Endothelial cell of umbilical vein (primary cell): Measurements from ENCODE around the gene CATSPER3. TPM values are rescaled to one million over a fixed set of nuclear protein-coding genes. Genes with fewer than 3 reads are reported as not detected.

ENCODE experiments used
- BruUV-seq: library from RNA; stranded (reverse); fragments of 400-500 nt; replicated peaks from 2 replicates; lab custom pipeline; 2021; lab: Mats Ljungman, UMichigan
- CTCF ChIA-PET: fragments of 300-600, 350-600 bp; sonication (Branson Sonifier 250); formaldehyde crosslinking; loops from one replicate; lab custom pipeline; 2021; ENCODE audit warnings: antibody characterized with exemption, inconsistent platforms; lab: Charles Lee
- POLR2A ChIA-PET: fragments of 300-600, 350-600 bp; sonication (Branson Sonifier 250); formaldehyde crosslinking; loops from one replicate; lab custom pipeline; 2021; ENCODE audit warnings: antibody characterized with exemption, inconsistent platforms; lab: Charles Lee
- DNase-seq: peaks from one replicate; pipeline ENCODE4 v3.0.0-alpha.2; 2011; ENCODE audit warnings: low read depth, low spot score
- FAIRE-seq: peaks from 2 replicates; lab custom pipeline; 2011; peaks lifted over from hg19 to GRCh38; lab: Jason Lieb, UNC
- H2AFZ ChIP-seq: 2 replicates; pipeline ENCODE4 v1.6.0; 2012; ENCODE audit warnings: low read depth, low read length, control low read depth, inconsistent platforms
- H3K27ac ChIP-seq: 2 replicates; pipeline ENCODE4 v1.5.1; 2011; ENCODE audit warnings: low read depth, mild to moderate bottlenecking, control low read depth, low read length, moderate library complexity; ENCODE audit not compliant: insufficient read depth
- H3K27me3 ChIP-seq, 2 experiments: 2 replicates each; pipeline versions ENCODE4 v1.6.0 to v1.6.1; 2011; ENCODE audit warnings: low read length in 2 of 2, mixed read lengths in 1 of 2; ENCODE audit not compliant: control insufficient read depth in 2 of 2, insufficient read depth in 2 of 2
- H3K36me3 ChIP-seq, 2 experiments: 2 replicates in 1 of 2; 3 replicates in 1 of 2; pipeline ENCODE4 v1.5.1; 2011; ENCODE audit warnings: low read length in 2 of 2, mild to moderate bottlenecking in 1 of 2, moderate library complexity in 1 of 2; ENCODE audit not compliant: control insufficient read depth in 2 of 2, insufficient read depth in 2 of 2; ENCODE audit errors: extremely low read depth in 1 of 2
- H3K4me1 ChIP-seq: 3 replicates; pipeline ENCODE4 v1.5.1; 2011; ENCODE audit warnings: mild to moderate bottlenecking, low read length; ENCODE audit not compliant: control insufficient read depth, insufficient read depth; ENCODE audit errors: extremely low read depth
- H3K4me2 ChIP-seq: 2 replicates; pipeline ENCODE4 v1.6.1; 2011; ENCODE audit warnings: low read length, control low read depth, mixed read lengths; ENCODE audit not compliant: insufficient read depth
- H3K4me3 ChIP-seq, 3 experiments: fragments of 200-600 bp in 1 of 3; sonication (generic), shearing (Covaris generic) in 1 of 3; replicated peaks in 1 of 3; 2 replicates each; pipeline ENCODE4 v1.5.1; 2011 to 2016; ENCODE audit warnings: control low read depth in 3 of 3, low read length in 3 of 3, mild to moderate bottlenecking in 2 of 3, inconsistent platforms in 1 of 3, low read depth in 1 of 3, moderate library complexity in 1 of 3; ENCODE audit not compliant: insufficient read depth in 1 of 3
- H3K79me2 ChIP-seq: 2 replicates; pipeline ENCODE4 v1.6.0; 2012; ENCODE audit warnings: low read length, inconsistent platforms; ENCODE audit not compliant: control insufficient read depth, insufficient read depth
- H3K9ac ChIP-seq: replicated peaks from 2 replicates; pipeline ENCODE3; 2011; ENCODE audit warnings: low read length, control low read depth; ENCODE audit not compliant: insufficient read depth; ENCODE audit errors: extremely low read depth
- H3K9me1 ChIP-seq: replicated peaks from 3 replicates; pipeline ENCODE4 v1.6.0; 2011; ENCODE audit warnings: mild to moderate bottlenecking, low read length; ENCODE audit not compliant: control insufficient read depth, insufficient read depth; ENCODE audit errors: extremely low read depth
- H3K9me3 ChIP-seq: replicated peaks from 2 replicates; pipeline ENCODE4 v1.5.1; 2012; ENCODE audit warnings: low read length, inconsistent platforms; ENCODE audit not compliant: control insufficient read depth, insufficient read depth
- H4K20me1 ChIP-seq: replicated peaks from 2 replicates; pipeline ENCODE3; 2011; ENCODE audit warnings: mild to moderate bottlenecking, low read length; ENCODE audit not compliant: control insufficient read depth, insufficient read depth; ENCODE audit errors: extremely low read depth
- EZH2 ChIP-seq: IDR thresholded peaks from 2 replicates; pipeline ENCODE4 v1.6.1; 2012; ENCODE audit warnings: borderline replicate concordance, low read depth, mild to moderate bottlenecking, moderate library complexity, low read length, inconsistent platforms; ENCODE audit not compliant: severe bottlenecking
- FOS ChIP-seq: IDR thresholded peaks from 2 replicates; pipeline ENCODE4 v1.6.1; 2011; ENCODE audit warnings: mild to moderate bottlenecking, low read length, moderate library complexity, borderline replicate concordance; ENCODE audit not compliant: insufficient read depth
- GATA2 ChIP-seq: IDR thresholded peaks from 2 replicates; pipeline ENCODE4 v1.7.0; 2011; ENCODE audit warnings: low read depth, mild to moderate bottlenecking, moderate library complexity, mixed read lengths, low read length; ENCODE audit not compliant: insufficient read length, insufficient read depth
- JUN ChIP-seq: IDR thresholded peaks from 2 replicates; pipeline ENCODE4 v1.6.1; 2011; ENCODE audit warnings: borderline replicate concordance, low read depth; ENCODE audit not compliant: insufficient read length, insufficient read depth
- MAX ChIP-seq: IDR thresholded peaks from 2 replicates; pipeline ENCODE4 v1.6.1; 2011; ENCODE audit not compliant: insufficient read depth, insufficient read length
- MYC ChIP-seq: IDR thresholded peaks from one replicate; pipeline ENCODE4 v1.6.1; 2011; ENCODE audit warnings: mild to moderate bottlenecking, low read depth, low read length
- POLR2A ChIP-seq: IDR thresholded peaks from 2 replicates; pipeline ENCODE4 v1.6.1; 2012; ENCODE audit warnings: low read depth, mild to moderate bottlenecking, control low read depth, low read length
- POLR2AphosphoS5 ChIP-seq: IDR thresholded peaks from 2 replicates; pipeline ENCODE4 v1.6.1; 2012; ENCODE audit warnings: low read depth, mild to moderate bottlenecking, control low read depth, low read length, moderate library complexity; ENCODE audit not compliant: insufficient read depth
- dilution Hi-C: fragments of 300-500 bp; cut with MboI; formaldehyde crosslinking; loops from one replicate; pipeline ENCODE4 v1.15.0; 2019; ENCODE audit warnings: low sequenced_read_pairs; ENCODE audit not compliant: extremely low pct_ligation_motif_present
- intact Hi-C: fragments of 100-400 bp; cut with micrococcal nuclease; formaldehyde crosslinking; loops from one replicate; pipeline ENCODE4 v1.10.0; 2022
- polyA plus RNA-seq, 4 experiments: library from polyadenylated mRNA; depleted of rRNA in 3 of 4; stranded (reverse) in 3 of 4; unstranded in 1 of 4; fragments of >200 nt; gene quantifications; 2 replicates each; pipeline versions ENCODE4 v1.2.1 to v1.2.3, GENCODE V29; 2011 to 2012; ENCODE audit warnings: missing spikeins in 1 of 4
- total RNA-seq: library from RNA; stranded (reverse); gene quantifications from 2 replicates; pipeline ENCODE4 v1.2.3, GENCODE V29; 2021
- TF ChIP-seq, protein P1 (sequence below), 2 donors: IDR thresholded peaks; 1 replicate in 1 of 2; 2 replicates in 1 of 2; pipeline ENCODE4 v1.5.1; 2011; ENCODE audit warnings: low read length in 2 of 2, mild to moderate bottlenecking in 2 of 2, moderate library complexity in 2 of 2, control low read depth in 1 of 2, inconsistent platforms in 1 of 2, low read depth in 1 of 2; ENCODE audit not compliant: insufficient read depth in 1 of 2; ENCODE audit errors: extremely low read depth in 1 of 2

CATSPER3 gene
- total and polyA plus RNA-seq, 2 donors (not counting 3 experiments of a cell fraction or from before 2014, with no cell fraction given), result 0.43 to 0.71 TPM

- dilution Hi-C loops, result no loop called here
- FAIRE-seq, result no peak
Observed at GRCh38 chr5:135046661-135047346, 79.1 kb downstream of the CATSPER3 start.

More at GRCh38 chr5:135046661-135047346, 79.1 kb downstream of the CATSPER3 start:
- Histone ChIP-seq H3K27me3 (peaks cover 55 to 85% of the 10 kb centered on the region in 2 experiments), H3K27ac (no peak overlapping the region), H4K20me1 (no peaks in the 10 kb centered on the region), H3K9me3 (no peaks in the 10 kb centered on the region), H3K9ac (no peak overlapping the region), H3K36me3 (no peaks in the 10 kb centered on the region), H3K9me1 (no peaks in the 10 kb centered on the region), H2AFZ (no peak overlapping the region), H3K79me2 (no peaks in the 10 kb centered on the region), H3K4me1 (no peaks in the 10 kb centered on the region), H3K4me2 (no peak overlapping the region), H3K4me3 (no peak overlapping the region)
- DNase-seq, result no peak
- ChIA-PET POLR2A (no interaction called here), CTCF (no interaction called here)
- no TSS peak for BruUV-seq
- intact Hi-C loops, result no loop called here
- TF ChIP-seq JUN (no peak), EZH2 (no peak), FOS (no peak), POLR2AphosphoS5 (no peak), POLR2A (no peak), MAX (no peak), GATA2 (no peak), MYC (no peak)
- TF ChIP-seq, protein P1, sequence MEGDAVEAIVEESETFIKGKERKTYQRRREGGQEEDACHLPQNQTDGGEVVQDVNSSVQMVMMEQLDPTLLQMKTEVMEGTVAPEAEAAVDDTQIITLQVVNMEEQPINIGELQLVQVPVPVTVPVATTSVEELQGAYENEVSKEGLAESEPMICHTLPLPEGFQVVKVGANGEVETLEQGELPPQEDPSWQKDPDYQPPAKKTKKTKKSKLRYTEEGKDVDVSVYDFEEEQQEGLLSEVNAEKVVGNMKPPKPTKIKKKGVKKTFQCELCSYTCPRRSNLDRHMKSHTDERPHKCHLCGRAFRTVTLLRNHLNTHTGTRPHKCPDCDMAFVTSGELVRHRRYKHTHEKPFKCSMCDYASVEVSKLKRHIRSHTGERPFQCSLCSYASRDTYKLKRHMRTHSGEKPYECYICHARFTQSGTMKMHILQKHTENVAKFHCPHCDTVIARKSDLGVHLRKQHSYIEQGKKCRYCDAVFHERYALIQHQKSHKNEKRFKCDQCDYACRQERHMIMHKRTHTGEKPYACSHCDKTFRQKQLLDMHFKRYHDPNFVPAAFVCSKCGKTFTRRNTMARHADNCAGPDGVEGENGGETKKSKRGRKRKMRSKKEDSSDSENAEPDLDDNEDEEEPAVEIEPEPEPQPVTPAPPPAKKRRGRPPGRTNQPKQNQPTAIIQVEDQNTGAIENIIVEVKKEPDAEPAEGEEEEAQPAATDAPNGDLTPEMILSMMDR (IDR thresholded peaks at IDR 0.05; ENCODE audit: extremely low read depth in 1 of 2, insufficient read depth in 1 of 2, low read depth in 1 of 2, low read length in 2 of 2), result no peak
